Measurements from ENCODE around the gene TP53BP2.

GRCh38 chr1:223810586-223810985, 35.2 kb downstream of the TP53BP2 start:
- TF ChIP-seq, protein P1, sequence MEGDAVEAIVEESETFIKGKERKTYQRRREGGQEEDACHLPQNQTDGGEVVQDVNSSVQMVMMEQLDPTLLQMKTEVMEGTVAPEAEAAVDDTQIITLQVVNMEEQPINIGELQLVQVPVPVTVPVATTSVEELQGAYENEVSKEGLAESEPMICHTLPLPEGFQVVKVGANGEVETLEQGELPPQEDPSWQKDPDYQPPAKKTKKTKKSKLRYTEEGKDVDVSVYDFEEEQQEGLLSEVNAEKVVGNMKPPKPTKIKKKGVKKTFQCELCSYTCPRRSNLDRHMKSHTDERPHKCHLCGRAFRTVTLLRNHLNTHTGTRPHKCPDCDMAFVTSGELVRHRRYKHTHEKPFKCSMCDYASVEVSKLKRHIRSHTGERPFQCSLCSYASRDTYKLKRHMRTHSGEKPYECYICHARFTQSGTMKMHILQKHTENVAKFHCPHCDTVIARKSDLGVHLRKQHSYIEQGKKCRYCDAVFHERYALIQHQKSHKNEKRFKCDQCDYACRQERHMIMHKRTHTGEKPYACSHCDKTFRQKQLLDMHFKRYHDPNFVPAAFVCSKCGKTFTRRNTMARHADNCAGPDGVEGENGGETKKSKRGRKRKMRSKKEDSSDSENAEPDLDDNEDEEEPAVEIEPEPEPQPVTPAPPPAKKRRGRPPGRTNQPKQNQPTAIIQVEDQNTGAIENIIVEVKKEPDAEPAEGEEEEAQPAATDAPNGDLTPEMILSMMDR (IDR thresholded peaks at IDR 0.05 in 8 of 11, conservative IDR thresholded peaks at IDR 0.05 in 3 of 11), result no peak
- TF ChIP-seq POLR2A (IDR thresholded peaks at IDR 0.05), result no peak
